Neutrophil (primary cell): ENCODE data around the gene MPPED1.

Experiments used
- H3K27ac ChIP-seq: fragments of 200-600 bp; sonication (generic); 2 replicates; pipeline ENCODE4 v1.5.1; 2016; ENCODE audit warnings: mild to moderate bottlenecking, moderate library complexity
- H3K27me3 ChIP-seq: fragments of 200-600 bp; sonication (generic); 2 replicates; pipeline ENCODE4 v1.6.0; 2016; ENCODE audit warnings: mild to moderate bottlenecking
- H3K36me3 ChIP-seq: fragments of 200-600 bp; sonication (generic); 2 replicates; pipeline ENCODE4 v1.5.1; 2017
- H3K4me1 ChIP-seq, 2 experiments: fragments of 200-600 bp in 1 of 2; sonication (generic) in 1 of 2; 1 replicate in 1 of 2; 2 replicates in 1 of 2; pipeline versions ENCODE4 v1.5.1 to v1.6.1; 2013 to 2016; ENCODE audit warnings: low read depth in 1 of 2, low read length in 1 of 2, mild to moderate bottlenecking in 1 of 2, moderate library complexity in 1 of 2; ENCODE audit not compliant: control insufficient read depth in 1 of 2, insufficient read depth in 1 of 2
- H3K4me3 ChIP-seq, 2 experiments: fragments of 200-600 bp in 1 of 2; sonication (generic) in 1 of 2; 1 replicate in 1 of 2; 2 replicates in 1 of 2; pipeline ENCODE4 v1.5.1; 2013 to 2016; ENCODE audit warnings: low read depth in 1 of 2, low read length in 1 of 2, mild to moderate bottlenecking in 1 of 2, moderate library complexity in 1 of 2
- H3K9me3 ChIP-seq: fragments of 200-600 bp; sonication (generic); 2 replicates; pipeline ENCODE4 v1.5.1; 2016
- TF ChIP-seq, protein P1 (sequence below): fragments of 200-600 bp; sonication (generic); IDR thresholded peaks from 2 replicates; pipeline ENCODE4 v1.5.1; 2016; ENCODE audit warnings: antibody characterized with exemption

The MPPED1 gene

DNA sequence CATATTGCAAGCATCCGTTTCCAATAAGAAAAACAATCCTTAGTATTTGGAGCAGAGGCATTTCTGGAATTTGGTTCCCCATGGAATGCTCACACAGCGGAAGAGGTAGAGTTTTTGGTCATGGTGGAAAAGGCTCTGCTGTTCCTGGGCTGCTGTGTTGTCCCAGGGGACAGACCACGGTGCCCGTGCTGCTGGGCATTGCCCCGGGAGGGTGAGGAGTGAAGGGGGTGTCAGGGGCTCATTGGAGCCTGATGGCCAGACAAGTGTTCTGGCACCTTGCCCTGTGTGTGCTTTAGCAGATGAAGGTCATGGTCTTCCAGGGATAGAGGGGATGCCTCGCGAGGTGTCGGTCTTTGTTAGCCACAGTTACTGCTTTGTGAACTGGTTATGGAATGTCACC, 61.2 kb downstream of the MPPED1 start:
- no peak overlapping the region for H3K27ac ChIP-seq
- H3K9me3 ChIP-seq = no peaks in the 10 kb centered on the region
- no peaks in the 10 kb centered on the region for H3K36me3 ChIP-seq
- TF ChIP-seq, protein P1, sequence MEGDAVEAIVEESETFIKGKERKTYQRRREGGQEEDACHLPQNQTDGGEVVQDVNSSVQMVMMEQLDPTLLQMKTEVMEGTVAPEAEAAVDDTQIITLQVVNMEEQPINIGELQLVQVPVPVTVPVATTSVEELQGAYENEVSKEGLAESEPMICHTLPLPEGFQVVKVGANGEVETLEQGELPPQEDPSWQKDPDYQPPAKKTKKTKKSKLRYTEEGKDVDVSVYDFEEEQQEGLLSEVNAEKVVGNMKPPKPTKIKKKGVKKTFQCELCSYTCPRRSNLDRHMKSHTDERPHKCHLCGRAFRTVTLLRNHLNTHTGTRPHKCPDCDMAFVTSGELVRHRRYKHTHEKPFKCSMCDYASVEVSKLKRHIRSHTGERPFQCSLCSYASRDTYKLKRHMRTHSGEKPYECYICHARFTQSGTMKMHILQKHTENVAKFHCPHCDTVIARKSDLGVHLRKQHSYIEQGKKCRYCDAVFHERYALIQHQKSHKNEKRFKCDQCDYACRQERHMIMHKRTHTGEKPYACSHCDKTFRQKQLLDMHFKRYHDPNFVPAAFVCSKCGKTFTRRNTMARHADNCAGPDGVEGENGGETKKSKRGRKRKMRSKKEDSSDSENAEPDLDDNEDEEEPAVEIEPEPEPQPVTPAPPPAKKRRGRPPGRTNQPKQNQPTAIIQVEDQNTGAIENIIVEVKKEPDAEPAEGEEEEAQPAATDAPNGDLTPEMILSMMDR = no peak
- H3K4me1 ChIP-seq = no peaks in the 10 kb centered on the region
- no peak overlapping the region for H3K4me3 ChIP-seq
- peaks cover 12% of the 10 kb centered on the region for H3K27me3 ChIP-seq

DNA sequence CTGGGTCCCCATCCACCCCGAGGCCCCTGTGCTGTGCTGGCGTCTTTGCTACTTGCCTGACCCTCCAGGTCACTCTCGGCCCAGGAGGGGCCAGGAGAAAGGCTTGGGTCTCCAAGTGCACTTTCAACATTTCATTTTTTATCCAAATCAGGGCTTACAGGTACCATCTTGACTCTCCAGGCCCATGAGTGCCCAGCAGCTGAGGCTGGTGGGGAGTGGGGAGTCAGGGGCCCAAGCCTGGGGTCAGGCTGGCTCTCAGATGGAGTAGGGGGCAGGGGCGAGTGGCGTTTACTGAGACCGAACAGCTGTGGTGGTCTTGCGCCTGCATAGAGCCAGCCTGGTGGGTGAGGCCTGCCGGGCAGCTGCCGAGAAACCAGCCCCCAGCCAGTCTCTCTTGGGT, 61.6 kb downstream of the MPPED1 start:
- Histone ChIP-seq H3K4me1 (no peaks in the 10 kb centered on the region), H3K27me3 (peaks cover 12% of the 10 kb centered on the region), H3K4me3 (no peak overlapping the region), H3K9me3 (no peaks in the 10 kb centered on the region), H3K36me3 (no peaks in the 10 kb centered on the region), H3K27ac (no peak overlapping the region)
- TF ChIP-seq, protein P1 = no peak

DNA sequence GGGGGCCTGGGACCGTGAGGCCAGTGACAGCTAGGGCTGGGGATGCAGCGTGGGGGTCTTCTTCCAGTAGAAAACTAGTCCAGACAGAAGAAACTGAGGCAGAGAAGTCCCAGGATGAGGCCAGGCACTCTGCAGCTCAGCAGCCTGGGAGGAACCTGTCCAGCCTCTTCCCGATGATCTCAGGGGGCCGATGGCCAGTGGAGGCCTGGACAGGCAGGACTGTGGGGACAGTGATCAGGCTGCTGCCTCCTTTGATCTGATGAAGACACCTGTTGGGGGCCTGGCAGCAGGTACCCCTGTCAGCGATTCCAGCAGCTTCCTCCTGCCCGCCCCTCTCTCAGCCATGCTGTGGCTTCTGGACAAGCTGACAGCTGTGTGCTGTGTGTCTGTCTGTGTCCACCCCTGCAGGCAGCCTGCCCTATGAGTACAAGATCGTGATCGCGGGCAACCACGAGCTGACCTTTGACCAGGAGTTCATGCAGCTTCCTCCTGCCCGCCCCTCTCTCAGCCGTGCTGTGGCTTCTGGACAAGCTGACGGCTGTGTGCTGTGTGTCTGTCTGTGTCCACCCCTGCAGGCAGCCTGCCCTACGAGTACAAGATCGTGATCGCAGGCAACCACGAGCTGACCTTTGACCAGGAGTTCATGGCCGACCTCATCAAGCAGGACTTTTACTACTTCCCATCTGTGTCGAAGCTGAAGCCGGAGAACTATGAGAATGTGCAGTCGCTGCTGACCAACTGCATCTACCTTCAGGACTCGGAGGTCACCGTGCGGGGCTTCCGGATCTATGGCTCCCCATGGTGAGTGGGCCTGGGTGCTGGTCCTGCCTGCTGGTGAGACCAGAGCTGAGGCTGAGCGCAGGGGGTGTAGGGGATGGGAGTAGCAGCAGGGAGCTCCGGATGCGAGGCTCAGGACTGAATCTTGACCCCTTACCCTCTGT, 62.6 kb downstream of the MPPED1 start:
- H3K4me3 ChIP-seq = no peak overlapping the region

DNA sequence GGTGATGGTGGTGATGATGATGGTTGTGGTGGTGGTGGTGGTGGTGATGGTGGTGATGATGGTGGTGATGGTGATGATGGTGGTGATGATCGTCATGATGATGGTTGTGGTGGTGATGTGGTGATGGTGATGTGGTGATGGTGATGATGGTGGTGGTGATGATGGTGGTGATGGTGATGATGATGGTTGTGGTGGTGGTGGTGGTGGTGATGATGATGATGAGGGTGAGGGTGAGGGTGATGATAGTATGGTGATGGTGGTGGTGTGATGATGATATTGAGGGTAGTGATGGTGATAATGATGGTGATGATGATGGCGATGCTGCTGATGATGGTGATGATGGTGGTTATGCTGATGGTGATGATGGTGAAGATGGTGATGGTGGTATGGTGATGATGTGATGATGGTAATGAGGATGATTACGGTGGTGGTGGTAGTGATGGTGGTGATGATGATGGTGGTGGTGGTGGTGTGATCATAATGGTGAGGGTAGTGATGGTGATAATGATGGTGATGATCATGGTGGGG, 63.8 kb downstream of the MPPED1 start:
- Histone ChIP-seq H3K27ac (no peak overlapping the region), H3K4me3 (no peak overlapping the region), H3K36me3 (no peaks in the 10 kb centered on the region), H3K4me1 (no peaks in the 10 kb centered on the region), H3K27me3 (peaks cover 12% of the 10 kb centered on the region), H3K9me3 (no peaks in the 10 kb centered on the region)
- TF ChIP-seq, protein P1 = no peak

More for the DNA sequence above, 62.6 kb downstream of the MPPED1 start:
- H3K4me1 ChIP-seq = no peaks in the 10 kb centered on the region
- H3K27me3 ChIP-seq = peaks cover 12% of the 10 kb centered on the region
- TF ChIP-seq, protein P1 = no peak
- no peak overlapping the region for H3K27ac ChIP-seq
- no peaks in the 10 kb centered on the region for H3K9me3 ChIP-seq
- no peaks in the 10 kb centered on the region for H3K36me3 ChIP-seq

DNA sequence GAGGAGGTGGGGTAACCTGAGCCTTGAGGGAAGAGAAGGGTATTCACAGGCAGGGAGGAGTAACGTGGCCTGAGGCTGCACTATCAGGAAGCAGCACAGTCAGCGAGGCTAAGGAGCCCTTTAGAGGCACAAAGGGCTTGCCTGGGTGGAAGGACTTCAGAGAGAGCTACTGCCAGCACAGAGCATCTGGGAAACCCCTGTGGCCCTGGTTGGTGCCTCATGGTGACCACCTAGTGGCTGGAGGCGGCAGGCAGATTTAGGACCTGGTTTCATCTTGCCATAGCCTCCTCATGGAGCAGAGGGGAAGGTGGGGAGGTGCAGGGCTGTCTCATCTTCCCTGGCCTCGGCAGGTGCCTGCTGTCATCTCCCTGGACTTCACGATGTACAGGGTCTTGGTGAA, 64.5 kb downstream of the MPPED1 start:
- Histone ChIP-seq H3K27me3 (peaks cover 11% of the 10 kb centered on the region), H3K9me3 (no peaks in the 10 kb centered on the region), H3K4me1 (no peaks in the 10 kb centered on the region), H3K4me3 (no peak overlapping the region), H3K27ac (no peak overlapping the region), H3K36me3 (no peaks in the 10 kb centered on the region)
- TF ChIP-seq, protein P1 = no peak
